Measurements from ENCODE around the gene CLDN25.

The CLDN25 gene

GRCh38 chr11:113814181-113814580 lies 34.6 kb downstream of the CLDN25 start:
- DNase-seq, result no peak

- DNase-seq, result no peak
Measured at GRCh38 chr11:113817162-113817561, 37.6 kb downstream of the CLDN25 start.

- no peak for DNase-seq
Measured at GRCh38 chr11:113817626-113818025, 38.0 kb downstream of the CLDN25 start.

GRCh38 chr11:113818426-113818825 lies 38.8 kb downstream of the CLDN25 start:
- DNase-seq, result no peak

DNA sequence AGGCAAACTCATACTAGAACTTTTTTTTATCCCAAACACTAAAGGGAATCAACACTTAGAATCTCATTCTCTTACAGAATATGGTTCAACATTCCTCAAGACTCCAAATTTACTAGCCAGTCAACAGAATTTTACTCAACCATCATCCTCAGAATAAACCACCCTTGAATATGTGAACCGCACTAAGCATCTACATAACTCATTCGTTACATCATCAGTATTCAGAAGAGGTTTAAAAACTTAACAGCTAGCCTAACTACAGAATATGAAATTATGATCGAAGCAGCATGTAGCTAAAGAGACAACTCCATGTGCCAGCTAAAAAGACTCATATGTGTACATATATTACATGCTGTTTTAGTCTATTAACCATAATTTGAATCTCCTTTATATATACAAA lies 47.9 kb downstream of the CLDN25 start:
- no peak for DNase-seq

GRCh38 chr11:113828191-113828590 lies 48.6 kb downstream of the CLDN25 start:
- no peak for DNase-seq

GRCh38 chr11:113829751-113830150 lies 50.2 kb downstream of the CLDN25 start:
- no peak for DNase-seq

All from T-helper 9 cell (primary cell).